Measurements from ENCODE around the gene TBX18.

DNA sequence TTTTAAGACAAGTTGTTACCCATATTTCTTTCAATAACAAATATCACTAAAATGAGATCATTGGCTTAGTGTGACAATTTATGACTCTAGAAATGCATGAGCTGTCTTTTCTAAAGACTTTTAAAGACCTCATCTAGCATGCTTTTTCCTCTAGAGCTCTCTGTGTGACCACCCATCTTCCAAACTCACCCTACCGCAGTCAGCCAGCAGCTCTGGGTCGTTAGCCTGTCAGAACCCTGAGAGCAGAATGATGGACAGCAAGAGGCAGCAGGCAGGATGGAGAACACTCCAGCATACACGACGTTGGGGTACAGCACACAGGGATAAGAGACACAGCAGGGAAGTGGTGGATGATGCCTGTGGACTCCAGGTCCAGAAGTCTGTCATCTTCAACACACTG lies 45.1 kb upstream of the TBX18 start:
- TF ChIP-seq, protein P1, sequence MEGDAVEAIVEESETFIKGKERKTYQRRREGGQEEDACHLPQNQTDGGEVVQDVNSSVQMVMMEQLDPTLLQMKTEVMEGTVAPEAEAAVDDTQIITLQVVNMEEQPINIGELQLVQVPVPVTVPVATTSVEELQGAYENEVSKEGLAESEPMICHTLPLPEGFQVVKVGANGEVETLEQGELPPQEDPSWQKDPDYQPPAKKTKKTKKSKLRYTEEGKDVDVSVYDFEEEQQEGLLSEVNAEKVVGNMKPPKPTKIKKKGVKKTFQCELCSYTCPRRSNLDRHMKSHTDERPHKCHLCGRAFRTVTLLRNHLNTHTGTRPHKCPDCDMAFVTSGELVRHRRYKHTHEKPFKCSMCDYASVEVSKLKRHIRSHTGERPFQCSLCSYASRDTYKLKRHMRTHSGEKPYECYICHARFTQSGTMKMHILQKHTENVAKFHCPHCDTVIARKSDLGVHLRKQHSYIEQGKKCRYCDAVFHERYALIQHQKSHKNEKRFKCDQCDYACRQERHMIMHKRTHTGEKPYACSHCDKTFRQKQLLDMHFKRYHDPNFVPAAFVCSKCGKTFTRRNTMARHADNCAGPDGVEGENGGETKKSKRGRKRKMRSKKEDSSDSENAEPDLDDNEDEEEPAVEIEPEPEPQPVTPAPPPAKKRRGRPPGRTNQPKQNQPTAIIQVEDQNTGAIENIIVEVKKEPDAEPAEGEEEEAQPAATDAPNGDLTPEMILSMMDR (conservative IDR thresholded peaks at IDR 0.05; ENCODE audit: low read length): no peak
- TF ChIP-seq EZH2phosphoT487 (IDR thresholded peaks at IDR 0.05; ENCODE audit: borderline replicate concordance, low read depth, low read length): no peak
